Measurements from ENCODE around the gene NEDD4L.

NEDD4L gene

DNA sequence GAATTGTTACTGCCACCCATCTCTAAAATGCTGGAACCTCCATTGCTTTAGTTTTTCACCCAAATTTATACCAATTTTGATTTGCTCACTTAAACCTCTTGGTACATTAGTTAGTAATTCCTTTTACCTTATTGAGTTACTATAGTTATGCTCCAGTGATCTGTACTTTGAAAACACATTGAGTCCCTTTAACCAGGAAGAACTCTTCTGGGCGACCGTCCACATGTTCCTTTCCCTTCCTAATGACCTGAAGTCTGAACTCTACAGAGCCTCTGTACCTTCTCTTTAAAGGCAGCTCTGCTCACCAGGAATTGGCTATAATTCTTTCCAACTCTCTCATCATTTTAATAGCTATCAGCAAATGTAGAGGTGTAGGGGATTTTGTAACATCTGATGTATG is 290.0 kb downstream of the NEDD4L start:
- TF ChIP-seq, protein P1, sequence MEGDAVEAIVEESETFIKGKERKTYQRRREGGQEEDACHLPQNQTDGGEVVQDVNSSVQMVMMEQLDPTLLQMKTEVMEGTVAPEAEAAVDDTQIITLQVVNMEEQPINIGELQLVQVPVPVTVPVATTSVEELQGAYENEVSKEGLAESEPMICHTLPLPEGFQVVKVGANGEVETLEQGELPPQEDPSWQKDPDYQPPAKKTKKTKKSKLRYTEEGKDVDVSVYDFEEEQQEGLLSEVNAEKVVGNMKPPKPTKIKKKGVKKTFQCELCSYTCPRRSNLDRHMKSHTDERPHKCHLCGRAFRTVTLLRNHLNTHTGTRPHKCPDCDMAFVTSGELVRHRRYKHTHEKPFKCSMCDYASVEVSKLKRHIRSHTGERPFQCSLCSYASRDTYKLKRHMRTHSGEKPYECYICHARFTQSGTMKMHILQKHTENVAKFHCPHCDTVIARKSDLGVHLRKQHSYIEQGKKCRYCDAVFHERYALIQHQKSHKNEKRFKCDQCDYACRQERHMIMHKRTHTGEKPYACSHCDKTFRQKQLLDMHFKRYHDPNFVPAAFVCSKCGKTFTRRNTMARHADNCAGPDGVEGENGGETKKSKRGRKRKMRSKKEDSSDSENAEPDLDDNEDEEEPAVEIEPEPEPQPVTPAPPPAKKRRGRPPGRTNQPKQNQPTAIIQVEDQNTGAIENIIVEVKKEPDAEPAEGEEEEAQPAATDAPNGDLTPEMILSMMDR (IDR thresholded peaks at IDR 0.05; ENCODE audit: low read depth, low read length): no peak
- Histone ChIP-seq H3K27me3 (ENCODE audit: insufficient read depth, low read depth, severe bottlenecking) (no peaks in the 10 kb centered on the region), H3K9me3 (ENCODE audit: severe bottlenecking) (no peaks in the 10 kb centered on the region), H3K4me3 (ENCODE audit: low read depth, low read length) (no peak overlapping the region), H3K36me3 (peaks cover 79% of the 10 kb centered on the region), H3K27ac (no peak overlapping the region)
- no peak for DNase-seq

DNA sequence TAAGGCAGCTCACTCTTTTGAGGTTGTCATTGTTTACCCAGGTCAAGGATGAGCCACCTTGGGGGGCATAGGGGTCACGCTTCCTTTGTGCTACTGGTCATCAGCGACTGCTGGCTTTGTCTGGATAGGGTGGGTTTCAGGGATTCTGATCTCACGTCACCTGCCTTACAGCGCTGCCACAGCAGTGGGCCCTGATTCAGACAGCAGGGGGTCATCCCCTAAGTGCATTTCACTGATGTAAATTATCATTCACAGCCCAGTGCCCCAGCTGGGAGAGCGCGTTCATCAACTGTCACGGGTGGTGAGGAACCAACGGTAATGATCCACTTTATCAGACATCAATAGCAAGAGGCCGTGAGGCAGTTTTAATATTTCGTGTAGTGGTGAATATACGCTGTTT is 291.2 kb downstream of the NEDD4L start:
- no peak overlapping the region for H3K27ac ChIP-seq
- no peak for DNase-seq

DNA sequence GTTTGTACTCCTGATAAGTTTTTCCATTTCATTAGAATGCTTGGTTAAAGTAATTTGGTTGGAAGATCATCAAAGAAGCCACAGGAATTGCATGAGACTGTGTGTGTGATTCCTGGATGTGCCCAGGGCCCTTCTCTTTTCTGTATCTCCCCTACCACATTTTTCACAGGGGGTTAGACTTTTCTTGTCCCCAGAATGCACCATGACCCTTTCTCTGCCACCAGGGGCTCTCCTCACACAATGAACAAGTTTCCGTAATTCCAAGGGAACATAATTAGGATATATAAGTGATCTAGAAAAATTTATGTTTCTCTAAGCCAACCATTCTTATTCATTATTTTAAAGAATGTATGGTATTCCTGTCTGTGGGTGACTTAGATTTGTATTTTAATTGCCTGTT is 291.8 kb downstream of the NEDD4L start:
- no peak for DNase-seq
- peaks cover 64% of the 10 kb centered on the region for H3K36me3 ChIP-seq
- H3K27ac ChIP-seq: no peak overlapping the region
- no peaks in the 10 kb centered on the region for H3K27me3 ChIP-seq (ENCODE audit: insufficient read depth, low read depth, severe bottlenecking)
- TF ChIP-seq, protein P1 (IDR thresholded peaks at IDR 0.05; ENCODE audit: low read depth, low read length): 0 out of 2 replicates have a peak, but pooled peaks have one; percentile 10
- no peaks in the 10 kb centered on the region for H3K9me3 ChIP-seq (ENCODE audit: severe bottlenecking)
- H3K4me3 ChIP-seq (ENCODE audit: low read depth, low read length): no peak overlapping the region

More for the DNA sequence above, 291.2 kb downstream of the NEDD4L start:
- no peaks in the 10 kb centered on the region for H3K27me3 ChIP-seq (ENCODE audit: insufficient read depth, low read depth, severe bottlenecking)
- peaks cover 68% of the 10 kb centered on the region for H3K36me3 ChIP-seq
- TF ChIP-seq, protein P1 (IDR thresholded peaks at IDR 0.05; ENCODE audit: low read depth, low read length): no peak
- no peak overlapping the region for H3K4me3 ChIP-seq (ENCODE audit: low read depth, low read length)
- no peaks in the 10 kb centered on the region for H3K9me3 ChIP-seq (ENCODE audit: severe bottlenecking)

DNA sequence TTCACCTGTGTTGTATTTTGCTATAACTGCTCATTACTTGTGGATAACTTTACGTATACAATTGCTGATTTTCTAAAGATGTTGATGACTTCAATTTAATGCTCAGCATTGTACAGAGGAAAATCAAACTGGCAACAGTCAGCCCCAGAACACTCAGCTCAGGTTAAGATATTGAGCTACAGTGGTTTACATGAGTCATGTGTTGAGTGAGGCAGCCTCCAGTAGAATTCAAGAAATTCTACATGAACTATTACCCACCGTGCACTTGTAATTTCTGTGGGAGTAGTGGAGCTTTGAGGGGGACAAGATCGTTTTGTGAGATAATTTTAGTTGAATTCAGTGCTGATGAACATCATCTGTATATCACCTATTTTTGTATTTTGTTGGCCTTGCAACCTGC is 292.6 kb downstream of the NEDD4L start:
- Histone ChIP-seq H3K27me3 (ENCODE audit: insufficient read depth, low read depth, severe bottlenecking) (no peaks in the 10 kb centered on the region), H3K27ac (no peak overlapping the region), H3K4me3 (ENCODE audit: low read depth, low read length) (no peak overlapping the region), H3K9me3 (ENCODE audit: severe bottlenecking) (no peaks in the 10 kb centered on the region), H3K36me3 (peaks cover 64% of the 10 kb centered on the region)
- TF ChIP-seq, protein P1 (IDR thresholded peaks at IDR 0.05; ENCODE audit: low read depth, low read length): no peak
- no peak for DNase-seq

DNA sequence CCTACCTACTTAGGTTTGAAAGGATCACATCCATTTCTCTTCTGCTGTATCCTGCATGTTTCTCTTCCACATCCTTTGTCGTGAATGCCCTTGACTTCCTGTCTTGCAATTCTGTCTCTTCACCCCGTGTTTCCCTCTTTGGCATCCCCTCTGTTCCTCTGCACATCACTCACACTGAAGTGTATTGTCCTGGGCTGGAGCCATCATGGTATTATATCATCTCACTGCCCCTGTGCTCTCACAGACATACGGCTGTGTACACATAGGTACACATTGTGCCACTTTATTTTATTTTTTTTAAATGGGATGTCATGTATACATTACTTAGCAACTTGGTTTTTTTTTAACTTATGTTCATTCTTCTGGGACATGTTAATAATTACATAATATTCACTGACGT is 293.3 kb downstream of the NEDD4L start:
- DNase-seq: no peak
- Histone ChIP-seq H3K36me3 (peaks cover 66% of the 10 kb centered on the region), H3K4me3 (ENCODE audit: low read depth, low read length) (no peak overlapping the region), H3K27me3 (ENCODE audit: insufficient read depth, low read depth, severe bottlenecking) (no peaks in the 10 kb centered on the region), H3K27ac (no peak overlapping the region), H3K9me3 (ENCODE audit: severe bottlenecking) (no peaks in the 10 kb centered on the region)
- TF ChIP-seq, protein P1 (IDR thresholded peaks at IDR 0.05; ENCODE audit: low read depth, low read length): no peak

DNA sequence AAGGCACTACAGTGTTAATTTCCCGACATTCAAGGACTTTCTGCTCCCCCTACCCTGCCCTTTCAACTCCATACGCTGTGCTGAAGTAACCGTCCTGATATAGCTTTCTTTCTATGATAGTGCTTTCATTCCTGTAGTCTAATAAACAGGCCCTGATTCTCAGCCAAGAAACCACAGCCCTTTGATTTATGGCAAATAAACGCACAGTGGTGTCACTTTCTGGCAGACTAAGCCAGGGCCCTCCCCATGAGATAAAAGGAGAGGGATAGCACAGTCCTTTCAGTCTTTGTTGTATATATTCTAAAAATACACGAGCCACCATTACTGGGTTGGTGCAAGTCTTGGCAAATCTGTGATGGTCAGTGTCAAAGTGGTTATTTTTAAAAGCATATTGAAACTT is 293.7 kb downstream of the NEDD4L start:
- Histone ChIP-seq H3K27ac (no peak overlapping the region), H3K27me3 (ENCODE audit: insufficient read depth, low read depth, severe bottlenecking) (no peaks in the 10 kb centered on the region), H3K9me3 (ENCODE audit: severe bottlenecking) (no peaks in the 10 kb centered on the region), H3K36me3 (peaks cover 66% of the 10 kb centered on the region), H3K4me3 (ENCODE audit: low read depth, low read length) (no peak overlapping the region)
- TF ChIP-seq, protein P1 (IDR thresholded peaks at IDR 0.05; ENCODE audit: low read depth, low read length): no peak
- DNase-seq: no peak

Data from WERI-Rb-1 (cell line).